Nephron (organoid): ENCODE measurements around the gene GABRB1.

ENCODE experiments used
- H3K27ac Mint-ChIP-seq, 3 experiments: 2 replicates each; pipeline ENCODE4 v1.8.0; 2020; ENCODE audit warnings: mixed read lengths in 3 of 3, mild to moderate bottlenecking in 2 of 3, moderate library complexity in 1 of 3
- H3K27me3 Mint-ChIP-seq: 2 replicates; pipeline ENCODE4 v1.8.0; 2021; ENCODE audit warnings: low read depth, mild to moderate bottlenecking, moderate library complexity, mixed read lengths
- H3K36me3 Mint-ChIP-seq: 2 replicates; pipeline ENCODE4 v1.8.0; 2020; ENCODE audit warnings: low read depth, mixed read lengths
- H3K4me1 Mint-ChIP-seq: 2 replicates; pipeline ENCODE4 v1.8.0; 2020; ENCODE audit warnings: mixed read lengths
- H3K4me3 Mint-ChIP-seq, 3 experiments: 2 replicates each; pipeline ENCODE4 v1.8.0; 2020; ENCODE audit warnings: mild to moderate bottlenecking in 3 of 3, mixed read lengths in 3 of 3, moderate library complexity in 2 of 3
- H3K9me3 Mint-ChIP-seq: 2 replicates; pipeline ENCODE4 v1.8.0; 2020; ENCODE audit warnings: mixed read lengths
- CTCF ChIP-seq, 3 experiments: fragments of 200-600 bp; sonication (generic); IDR thresholded peaks; one replicate each; pipeline ENCODE4 v1.5.0; 2021; ENCODE audit warnings: antibody characterized with exemption in 3 of 3; ENCODE audit not compliant: unreplicated experiment in 3 of 3

Gene GABRB1

GRCh38 chr4:47075919-47076318 lies 44.6 kb downstream of the GABRB1 start:
- Mint-ChIP-seq H3K9me3 (no peaks in the 10 kb centered on the region), H3K4me1 (peaks cover 12% of the 10 kb centered on the region), H3K36me3 (no peaks in the 10 kb centered on the region), H3K27ac (no peak overlapping the region), H3K4me3 (no peak overlapping the region), H3K27me3 (no peaks in the 10 kb centered on the region)
- TF ChIP-seq CTCF (IDR thresholded peaks at IDR 0.05; ENCODE audit: unreplicated experiment in 3 of 3): no peak

GRCh38 chr4:47084111-47084510 lies 52.7 kb downstream of the GABRB1 start:
- no peak for TF ChIP-seq CTCF (IDR thresholded peaks at IDR 0.05; ENCODE audit: unreplicated experiment in 3 of 3)
- H3K4me1 Mint-ChIP-seq: peaks cover 6% of the 10 kb centered on the region
- H3K4me3 Mint-ChIP-seq: no peak overlapping the region
- H3K27ac Mint-ChIP-seq: no peak overlapping the region
- peaks cover 5% of the 10 kb centered on the region for H3K27me3 Mint-ChIP-seq
- H3K36me3 Mint-ChIP-seq: no peaks in the 10 kb centered on the region
- no peaks in the 10 kb centered on the region for H3K9me3 Mint-ChIP-seq

- H3K4me3 Mint-ChIP-seq: no peak overlapping the region
- H3K27ac Mint-ChIP-seq: no peak overlapping the region
- no peaks in the 10 kb centered on the region for H3K36me3 Mint-ChIP-seq
- H3K4me1 Mint-ChIP-seq: peaks cover 6% of the 10 kb centered on the region
- H3K9me3 Mint-ChIP-seq: no peaks in the 10 kb centered on the region
- no peak for TF ChIP-seq CTCF (IDR thresholded peaks at IDR 0.05; ENCODE audit: unreplicated experiment in 3 of 3)
- H3K27me3 Mint-ChIP-seq: peaks cover 5% of the 10 kb centered on the region
Observed at GRCh38 chr4:47084795-47085194, 53.4 kb downstream of the GABRB1 start.

- H3K27me3 Mint-ChIP-seq: peaks cover 5% of the 10 kb centered on the region
- no peak for TF ChIP-seq CTCF (IDR thresholded peaks at IDR 0.05; ENCODE audit: unreplicated experiment in 3 of 3)
- no peaks in the 10 kb centered on the region for H3K36me3 Mint-ChIP-seq
- H3K4me3 Mint-ChIP-seq: no peak overlapping the region
- H3K4me1 Mint-ChIP-seq: peaks cover 6% of the 10 kb centered on the region
- H3K9me3 Mint-ChIP-seq: no peaks in the 10 kb centered on the region
- H3K27ac Mint-ChIP-seq: no peak overlapping the region
Observed at GRCh38 chr4:47088298-47088697, 56.9 kb downstream of the GABRB1 start.

GRCh38 chr4:47095884-47096283 lies 64.5 kb downstream of the GABRB1 start:
- H3K36me3 Mint-ChIP-seq: no peaks in the 10 kb centered on the region
- no peaks in the 10 kb centered on the region for H3K27me3 Mint-ChIP-seq
- H3K9me3 Mint-ChIP-seq: no peaks in the 10 kb centered on the region
- H3K4me1 Mint-ChIP-seq: no peaks in the 10 kb centered on the region
- H3K4me3 Mint-ChIP-seq: no peak overlapping the region
- no peak overlapping the region for H3K27ac Mint-ChIP-seq
- no peak for TF ChIP-seq CTCF (IDR thresholded peaks at IDR 0.05; ENCODE audit: unreplicated experiment in 3 of 3)

- H3K4me3 Mint-ChIP-seq: no peak overlapping the region
- no peak overlapping the region for H3K27ac Mint-ChIP-seq
- no peaks in the 10 kb centered on the region for H3K36me3 Mint-ChIP-seq
- H3K27me3 Mint-ChIP-seq: no peaks in the 10 kb centered on the region
- TF ChIP-seq CTCF (IDR thresholded peaks at IDR 0.05; ENCODE audit: unreplicated experiment in 3 of 3): no peak
- no peaks in the 10 kb centered on the region for H3K4me1 Mint-ChIP-seq
- H3K9me3 Mint-ChIP-seq: no peaks in the 10 kb centered on the region
Observed at GRCh38 chr4:47101453-47101852, 70.1 kb downstream of the GABRB1 start.
